ENCODE measurements around the gene POLD1. TPM values are rescaled to one million over a fixed set of nuclear protein-coding genes. Genes with fewer than 3 reads are reported as not detected.

POLD1 gene
- total and polyA plus RNA-seq, 2 of the 13 experiments (the other 11 are each of a cell fraction or from before 2014, with no cell fraction given) = 17.4 to 54.0 TPM

- no TSS peak for BruUV-seq (replicated peaks)
- ATAC-seq (no peak), FAIRE-seq (no peak), DNase-seq (ENCODE audit: low spot score) (no peak)
- no peak overlapping the region for H3K9ac ChIP-seq (ENCODE audit: insufficient read depth, low read depth, low read length)
- H3K36me3 ChIP-seq (replicated peaks in 1 of 2; ENCODE audit: control insufficient read depth in 1 of 2, insufficient read depth in 2 of 2, low read length in 2 of 2) = peaks cover 18 to 33% of the 10 kb centered on the region in 2 experiments; a peak in 4 of 5 replicates
- H3K4me3 ChIP-seq (replicated peaks in 1 of 3; ENCODE audit: insufficient read depth in 1 of 3, low read depth in 2 of 3, low read length in 3 of 3) = no peak overlapping the region
- in situ Hi-C loops (cut with HindIII; ENCODE audit: extremely low pct_ligation_motif_present, low pct_unique_long_range_greater_than_20kb) (loop anchor here (10.0 kb wide), 1 partner anchor 85 kb away; no protein-coding TSS in a partner anchor), intact Hi-C loops (cut with micrococcal nuclease; ENCODE audit: unreplicated experiment) (no loop called here)
- CTCF ChIA-PET (ENCODE audit: low intra/inter-chr PET ratio, low total read pairs) = no interaction called here
- no peak overlapping the region for H3K27ac ChIP-seq (ENCODE audit: extremely low read length, insufficient read depth, low read length)
- H4K20me1 ChIP-seq (ENCODE audit: insufficient read depth, low read length) = no peaks in the 10 kb centered on the region
- peaks cover 2% of the 10 kb centered on the region for H3K79me2 ChIP-seq (ENCODE audit: insufficient read depth, low read length)
- no peak for TF ChIP-seq ZNF703 (CRISPR knock-in tag; IDR thresholded peaks at IDR 0.05; ENCODE audit: borderline replicate concordance)
- no peak for TF ChIP-seq SIX4 (CRISPR knock-in tag; IDR thresholded peaks at IDR 0.05)
- no peak for TF ChIP-seq GPN1 (CRISPR knock-in tag; IDR thresholded peaks at IDR 0.05; ENCODE audit: borderline replicate concordance)
- no peak for TF ChIP-seq IRX3 (CRISPR knock-in tag; IDR thresholded peaks at IDR 0.05; ENCODE audit: borderline replicate concordance, low read depth)
- no peak for TF ChIP-seq ZNF589 (CRISPR knock-in tag; conservative IDR thresholded peaks at IDR 0.05)
- TF ChIP-seq MED13 (CRISPR knock-in tag; IDR thresholded peaks at IDR 0.05) = no peak
- TF ChIP-seq ZNF138 (CRISPR knock-in tag; IDR thresholded peaks at IDR 0.05; ENCODE audit: low read depth) = no peak
- TF ChIP-seq ZNF660 (CRISPR knock-in tag; IDR thresholded peaks at IDR 0.05; ENCODE audit: borderline replicate concordance, low read depth) = no peak
- TF ChIP-seq ZNF772 (CRISPR knock-in tag; IDR thresholded peaks at IDR 0.05) = no peak
- no peak for TF ChIP-seq ZNF564 (CRISPR knock-in tag; IDR thresholded peaks at IDR 0.05)
- TF ChIP-seq ZKSCAN1 (IDR thresholded peaks at IDR 0.05; ENCODE audit: low read length) = no peak
- no peak for TF ChIP-seq GATAD1 (CRISPR knock-in tag; IDR thresholded peaks at IDR 0.05)
- TF ChIP-seq CTCF (CRISPR knock-in tag; IDR thresholded peaks at IDR 0.05) = no peak
- no peak for TF ChIP-seq SP1 (IDR thresholded peaks at IDR 0.05)
- TF ChIP-seq SP1 (CRISPR knock-in tag; IDR thresholded peaks at IDR 0.05) = no peak
- no peak for TF ChIP-seq SATB2 (CRISPR knock-in tag; IDR thresholded peaks at IDR 0.05)
- TF ChIP-seq MYPOP (CRISPR knock-in tag; IDR thresholded peaks at IDR 0.05) = no peak
- TF ChIP-seq MAZ (IDR thresholded peaks at IDR 0.05; ENCODE audit: borderline replicate concordance, low read depth, low read length) = no peak
- no peak for TF ChIP-seq MAZ (CRISPR knock-in tag; IDR thresholded peaks at IDR 0.05; ENCODE audit: low read depth)
- TF ChIP-seq CCDC6 (CRISPR knock-in tag; IDR thresholded peaks at IDR 0.05) = no peak
- no peak overlapping the region for H3K4me2 ChIP-seq (ENCODE audit: low read depth, low read length)
- no peaks in the 10 kb centered on the region for H3K9me3 ChIP-seq (ENCODE audit: low read length)
- 96% methylated on average over 10 of the region's 11 CpGs for WGBS (ENCODE audit: low lambda C conversion rate)
- POLR2A ChIA-PET = no interaction called here
- H3K4me1 ChIP-seq (ENCODE audit: insufficient read depth, low read length) = peaks cover 8% of the 10 kb centered on the region
- no peaks in the 10 kb centered on the region; a peak in 1 of 5 replicates for H3K27me3 ChIP-seq (ENCODE audit: control insufficient read depth in 1 of 2, insufficient read depth in 2 of 2, low read length in 2 of 2)
- H2AFZ ChIP-seq (ENCODE audit: low read length) = no peak overlapping the region
Measured at GRCh38 chr19:50379602-50380001, 4.5 kb upstream of the POLD1 start.

Data from HepG2 (cell line).